K562 (cell line): ENCODE measurements around the gene ANKRD44. TPM values are rescaled to one million over a fixed set of nuclear protein-coding genes. Genes with fewer than 3 reads are reported as not detected.

Source experiments
- ATAC-seq: fragments of 200-7000 bp; cut with Tn5 transposase; 3 replicates; pipeline ENCODE4 v1.9.1; 2020; ENCODE audit warnings: moderate library complexity
- BruUV-seq: library from RNA; stranded (reverse); fragments of 400-500 nt; replicated peaks from 2 replicates; lab custom pipeline; 2021; lab: Mats Ljungman, UMichigan
- CTCF ChIA-PET: fragments of 300-600 bp; formaldehyde crosslinking; extraction: SDS; loops from one replicate; lab custom pipeline; 2021; ENCODE audit warnings: low intra/inter-chr PET ratio; lab: Yijun Ruan, JAX
- POLR2A ChIA-PET: fragments of 300-600, 350-650 bp; sonication (Branson Sonifier 250); formaldehyde crosslinking; extraction: SDS; loops from one replicate; lab custom pipeline; 2021; ENCODE audit warnings: antibody characterized with exemption, inconsistent platforms; lab: Yijun Ruan, JAX
- DNase-seq, 4 experiments: peaks; one replicate each; pipeline versions ENCODE4 v3.0.0 to v3.0.0-alpha.2; 2011 to 2018; ENCODE audit warnings: low spot score in 3 of 4, mixed read lengths in 3 of 4; ENCODE audit errors: extremely low read depth in 1 of 4
- FAIRE-seq: peaks from 2 replicates; lab custom pipeline; 2011; peaks lifted over from hg19 to GRCh38; lab: Jason Lieb, UNC
- H2AFZ ChIP-seq: 2 replicates; pipeline ENCODE4 v1.6.0; 2011; ENCODE audit warnings: low read depth, low read length, control low read depth, inconsistent platforms
- H3K27ac ChIP-seq: fragments of 200-600 bp; 3 replicates; pipeline ENCODE4 v1.8.0; 2011; ENCODE audit warnings: low read depth, mild to moderate bottlenecking, control low read depth, inconsistent platforms, low read length, moderate library complexity, mixed read lengths; ENCODE audit errors: extremely low read depth
- H3K27me3 ChIP-seq, 2 experiments: fragments of 300-600 bp in 1 of 2; 2 replicates in 1 of 2; 3 replicates in 1 of 2; pipeline versions ENCODE4 v1.6.0 to v1.8.0; 2011; ENCODE audit warnings: inconsistent platforms in 2 of 2, low read length in 2 of 2, mild to moderate bottlenecking in 1 of 2, mixed read lengths in 1 of 2, moderate library complexity in 1 of 2; ENCODE audit not compliant: control insufficient read depth in 2 of 2, insufficient read depth in 2 of 2
- H3K36me3 ChIP-seq: fragments of 300-600 bp; 3 replicates; pipeline ENCODE4 v1.8.0; 2011; ENCODE audit warnings: mild to moderate bottlenecking, low read length, inconsistent platforms; ENCODE audit not compliant: control insufficient read depth, insufficient read depth
- H3K4me1 ChIP-seq, 2 experiments: fragments of 200-600 bp in 1 of 2; replicated peaks in 1 of 2; 2 replicates in 1 of 2; 3 replicates in 1 of 2; pipeline versions ENCODE4 v1.5.1 to v1.8.0; 2011; ENCODE audit warnings: inconsistent platforms in 2 of 2, low read length in 2 of 2, mild to moderate bottlenecking in 1 of 2, mixed read lengths in 1 of 2, moderate library complexity in 1 of 2; ENCODE audit not compliant: control insufficient read depth in 2 of 2, insufficient read depth in 2 of 2
- H3K4me2 ChIP-seq: 2 replicates; pipeline ENCODE4 v1.6.1; 2011; ENCODE audit warnings: low read length, control low read depth, inconsistent platforms, mixed read lengths; ENCODE audit not compliant: insufficient read depth
- H3K4me3 ChIP-seq: fragments of 200-600 bp; sonication (generic), shearing (Covaris generic); 2 replicates; pipeline ENCODE4 v1.5.1; 2016; ENCODE audit warnings: control low read depth, inconsistent platforms
- H3K79me2 ChIP-seq: fragments of 200-600 bp; 3 replicates; pipeline ENCODE4 v1.8.0; 2011; ENCODE audit warnings: low read length, inconsistent platforms; ENCODE audit not compliant: control insufficient read depth, insufficient read depth
- H3K9ac ChIP-seq, 2 experiments: 2 replicates each; pipeline versions ENCODE4 v1.6.0 to v1.6.1; 2011; ENCODE audit warnings: low read depth in 2 of 2, low read length in 2 of 2, control low read depth in 1 of 2, inconsistent platforms in 1 of 2, mild to moderate bottlenecking in 1 of 2, mixed read lengths in 1 of 2; ENCODE audit not compliant: insufficient read depth in 1 of 2
- H3K9me1 ChIP-seq: one replicate; pipeline ENCODE4 v1.6.0; 2011; ENCODE audit warnings: inconsistent platforms, mild to moderate bottlenecking, low read length, moderate library complexity; ENCODE audit not compliant: control insufficient read depth, insufficient read depth
- H3K9me3 ChIP-seq: replicated peaks from 2 replicates; pipeline ENCODE4 v1.5.1; 2011; ENCODE audit warnings: low read depth, low read length, inconsistent platforms; ENCODE audit not compliant: control insufficient read depth, insufficient read depth
- H4K20me1 ChIP-seq: replicated peaks from 2 replicates; pipeline ENCODE4 v1.6.1; 2011; ENCODE audit warnings: low read length, inconsistent platforms, mixed read lengths; ENCODE audit not compliant: control insufficient read depth, insufficient read depth
- C11orf30 ChIP-seq: fragments of 450-650 bp; IDR thresholded peaks from 2 replicates; pipeline ENCODE4 v1.6.1; 2016; ENCODE audit warnings: low read depth, mild to moderate bottlenecking
- RBM17 ChIP-seq: fragments of 200-400 bp; formaldehyde crosslinking; IDR thresholded peaks from 2 replicates; pipeline ENCODE4 v1.6.1; 2017; ENCODE audit warnings: low read depth, mild to moderate bottlenecking, low read length, borderline replicate concordance
- SMARCE1 ChIP-seq: fragments of 450-650 bp; IDR thresholded peaks from 2 replicates; pipeline ENCODE4 v1.7.1; 2016; ENCODE audit warnings: mild to moderate bottlenecking
- ZNF12 ChIP-seq: sonication (generic); formaldehyde crosslinking; IDR thresholded peaks from 2 replicates; pipeline ENCODE4 v1.4.0; 2020; ENCODE audit warnings: mild to moderate bottlenecking, missing genetic modification reagents
- ZNF512 ChIP-seq: IDR thresholded peaks from 2 replicates; pipeline ENCODE4 v1.6.1; 2016; ENCODE audit warnings: missing genetic modification characterization, missing compliant biosample characterization
- WGBS: fragments of 100-300 bp; shearing (Covaris generic); methylation state at CpG from one replicate; pipeline ENCODE4 v1.1.6; 2016; ENCODE audit warnings: low coverage, mixed read lengths; ENCODE audit not compliant: insufficient coverage; ENCODE audit errors: missing lambda C conversion rate; 5-methylcytosine and 5-hydroxymethylcytosine counted together
- in situ Hi-C: fragments of 300-500 bp; cut with MboI; formaldehyde crosslinking; loops from 4 replicates; pipeline ENCODE4 v1.15.0; 2018; ENCODE audit warnings: inconsistent platforms, mixed read lengths
- intact Hi-C: fragments of 100-400 bp; cut with micrococcal nuclease; formaldehyde crosslinking; loops from 2 replicates; pipeline ENCODE4 v1.14.2; 2022
- polyA plus RNA-seq, 8 experiments: library from polyadenylated mRNA; depleted of rRNA in 4 of 8; stranded (reverse) in 5 of 8; unstranded in 3 of 8; fragments of >200 nt; fragmentation: Nextera tagmentation in 2 of 8; fragmentation: Illumina TruSeq in 1 of 8; extraction: Ambion mirVana in 2 of 8; extraction: Trizol in 1 of 8; gene quantifications; 2 replicates each; pipeline versions ENCODE4 v1.2.1 to v1.2.3, GENCODE V29; 2011 to 2014; ENCODE audit warnings: inconsistent platforms in 1 of 8, missing spikeins in 1 of 8
- total RNA-seq, 7 experiments: library from RNA; depleted of rRNA in 6 of 7; stranded (reverse); fragments of >200 nt in 6 of 7; fragmentation: Illumina TruSeq in 2 of 7; extraction: Trizol in 2 of 7; gene quantifications; 2 replicates each; pipeline versions ENCODE4 v1.2.1 to v1.2.3, GENCODE V29; 2011 to 2021; ENCODE audit warnings: low replicate concordance in 1 of 7
- TF ChIP-seq, protein P1 (sequence below): fragments of 250-450 bp; sonication (Bioruptor Pico); IDR thresholded peaks from 2 replicates; pipeline ENCODE4 v1.5.1; 2021; ENCODE audit warnings: mild to moderate bottlenecking
- TF ChIP-seq, protein P2 (sequence below), 2 experiments: fragments of 450-650 bp in 1 of 2; sonication (generic) in 1 of 2; formaldehyde crosslinking; conservative IDR thresholded peaks; 2 replicates each; pipeline versions ENCODE4 v1.4.0 to v1.8.1; 2020 to 2022; ENCODE audit warnings: mild to moderate bottlenecking in 1 of 2, missing genetic modification reagents in 1 of 2

The ANKRD44 gene
- total and polyA plus RNA-seq, 9 of the 15 experiments (the other 6 are each of a cell fraction or from before 2014, with no cell fraction given) = 0.03 to 0.64 (median 0.07) TPM; not detected in 3

- Histone ChIP-seq H3K4me3 (no peak overlapping the region), H3K9ac (no peak overlapping the region), H3K4me2 (no peak overlapping the region), H3K27ac (no peak overlapping the region), H3K27me3 (no peaks in the 10 kb centered on the region; a peak in 1 of 5 replicates), H3K36me3 (no peaks in the 10 kb centered on the region), H4K20me1 (no peaks in the 10 kb centered on the region), H3K4me1 (no peaks in the 10 kb centered on the region), H3K9me3 (no peaks in the 10 kb centered on the region), H3K79me2 (no peaks in the 10 kb centered on the region), H3K9me1 (no peaks in the 10 kb centered on the region), H2AFZ (no peak overlapping the region)
- no peak for TF ChIP-seq ZNF512 (tag)
- TF ChIP-seq, protein P1, sequence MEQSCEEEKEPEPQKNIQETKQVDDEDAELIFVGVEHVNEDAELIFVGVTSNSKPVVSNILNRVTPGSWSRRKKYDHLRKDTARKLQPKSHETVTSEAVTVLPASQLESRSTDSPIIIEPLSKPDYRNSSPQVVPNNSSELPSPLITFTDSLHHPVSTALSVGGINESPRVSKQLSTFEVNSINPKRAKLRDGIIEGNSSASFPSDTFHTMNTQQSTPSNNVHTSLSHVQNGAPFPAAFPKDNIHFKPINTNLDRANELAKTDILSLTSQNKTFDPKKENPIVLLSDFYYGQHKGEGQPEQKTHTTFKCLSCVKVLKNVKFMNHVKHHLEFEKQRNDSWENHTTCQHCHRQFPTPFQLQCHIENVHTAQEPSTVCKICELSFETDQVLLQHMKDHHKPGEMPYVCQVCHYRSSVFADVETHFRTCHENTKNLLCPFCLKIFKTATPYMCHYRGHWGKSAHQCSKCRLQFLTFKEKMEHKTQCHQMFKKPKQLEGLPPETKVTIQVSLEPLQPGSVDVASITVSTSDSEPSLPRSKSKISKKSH (CRISPR knock-in tag) = no peak
- no peak for TF ChIP-seq C11orf30
- no peak for TF ChIP-seq ZNF12 (CRISPR knock-in tag)
- no peak for TF ChIP-seq SMARCE1
- TF ChIP-seq, protein P2, sequence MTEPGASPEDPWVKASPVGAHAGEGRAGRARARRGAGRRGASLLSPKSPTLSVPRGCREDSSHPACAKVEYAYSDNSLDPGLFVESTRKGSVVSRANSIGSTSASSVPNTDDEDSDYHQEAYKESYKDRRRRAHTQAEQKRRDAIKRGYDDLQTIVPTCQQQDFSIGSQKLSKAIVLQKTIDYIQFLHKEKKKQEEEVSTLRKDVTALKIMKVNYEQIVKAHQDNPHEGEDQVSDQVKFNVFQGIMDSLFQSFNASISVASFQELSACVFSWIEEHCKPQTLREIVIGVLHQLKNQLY (CRISPR knock-in tag; conservative IDR thresholded peaks at IDR 0.05) = no peak
- no peak for TF ChIP-seq RBM17
- CTCF ChIA-PET = interaction anchor here (0.5 to 1.3 kb wide), 2 partner anchors 248 to 303 kb away, joined by 3 to 9 read pairs; no protein-coding TSS in a partner anchor
- 23% methylated on average over 2 of the region's 2 CpGs for WGBS
- in situ Hi-C loops = no loop called here
- POLR2A ChIA-PET = no interaction called here
- no TSS peak for BruUV-seq
- intact Hi-C loops = loop anchor here (10.0 kb wide), 1 partner anchor 300 kb away; no protein-coding TSS in a partner anchor
- DNase-seq (no peak), FAIRE-seq (no peak), ATAC-seq (no peak)
Observed at GRCh38 chr2:197075281-197075680, 235.3 kb downstream of the ANKRD44 start.
